Nephron (organoid): Measurements from ENCODE around the gene FAM78B.
A peak's percentile ranks its signal among the peaks of the same experiment; 100 is the strongest.

Source experiments
- H3K27ac Mint-ChIP-seq, 3 experiments: 2 replicates each; pipeline ENCODE4 v1.8.0; 2020; ENCODE audit warnings: mixed read lengths in 3 of 3, mild to moderate bottlenecking in 2 of 3, moderate library complexity in 1 of 3
- H3K27me3 Mint-ChIP-seq: 2 replicates; pipeline ENCODE4 v1.8.0; 2021; ENCODE audit warnings: low read depth, mild to moderate bottlenecking, moderate library complexity, mixed read lengths
- H3K36me3 Mint-ChIP-seq: 2 replicates; pipeline ENCODE4 v1.8.0; 2020; ENCODE audit warnings: low read depth, mixed read lengths
- H3K4me1 Mint-ChIP-seq: 2 replicates; pipeline ENCODE4 v1.8.0; 2020; ENCODE audit warnings: mixed read lengths
- H3K4me3 Mint-ChIP-seq, 3 experiments: 2 replicates each; pipeline ENCODE4 v1.8.0; 2020; ENCODE audit warnings: mild to moderate bottlenecking in 3 of 3, mixed read lengths in 3 of 3, moderate library complexity in 2 of 3
- H3K9me3 Mint-ChIP-seq: 2 replicates; pipeline ENCODE4 v1.8.0; 2020; ENCODE audit warnings: mixed read lengths
- TF ChIP-seq, protein P1 (sequence below), 3 experiments: fragments of 200-600 bp; sonication (generic); IDR thresholded peaks; one replicate each; pipeline ENCODE4 v1.5.0; 2021; ENCODE audit warnings: antibody characterized with exemption in 3 of 3; ENCODE audit not compliant: unreplicated experiment in 3 of 3

The FAM78B gene, protein sequence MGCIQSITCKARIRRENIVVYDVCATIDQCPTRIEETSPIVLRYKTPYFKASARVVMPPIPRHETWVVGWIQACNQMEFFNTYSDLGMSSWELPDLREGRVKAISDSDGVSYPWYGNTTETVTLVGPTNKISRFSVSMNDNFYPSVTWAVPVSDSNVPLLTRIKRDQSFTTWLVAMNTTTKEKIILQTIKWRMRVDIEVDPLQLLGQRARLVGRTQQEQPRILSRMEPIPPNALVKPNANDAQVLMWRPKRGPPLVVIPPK

DNA sequence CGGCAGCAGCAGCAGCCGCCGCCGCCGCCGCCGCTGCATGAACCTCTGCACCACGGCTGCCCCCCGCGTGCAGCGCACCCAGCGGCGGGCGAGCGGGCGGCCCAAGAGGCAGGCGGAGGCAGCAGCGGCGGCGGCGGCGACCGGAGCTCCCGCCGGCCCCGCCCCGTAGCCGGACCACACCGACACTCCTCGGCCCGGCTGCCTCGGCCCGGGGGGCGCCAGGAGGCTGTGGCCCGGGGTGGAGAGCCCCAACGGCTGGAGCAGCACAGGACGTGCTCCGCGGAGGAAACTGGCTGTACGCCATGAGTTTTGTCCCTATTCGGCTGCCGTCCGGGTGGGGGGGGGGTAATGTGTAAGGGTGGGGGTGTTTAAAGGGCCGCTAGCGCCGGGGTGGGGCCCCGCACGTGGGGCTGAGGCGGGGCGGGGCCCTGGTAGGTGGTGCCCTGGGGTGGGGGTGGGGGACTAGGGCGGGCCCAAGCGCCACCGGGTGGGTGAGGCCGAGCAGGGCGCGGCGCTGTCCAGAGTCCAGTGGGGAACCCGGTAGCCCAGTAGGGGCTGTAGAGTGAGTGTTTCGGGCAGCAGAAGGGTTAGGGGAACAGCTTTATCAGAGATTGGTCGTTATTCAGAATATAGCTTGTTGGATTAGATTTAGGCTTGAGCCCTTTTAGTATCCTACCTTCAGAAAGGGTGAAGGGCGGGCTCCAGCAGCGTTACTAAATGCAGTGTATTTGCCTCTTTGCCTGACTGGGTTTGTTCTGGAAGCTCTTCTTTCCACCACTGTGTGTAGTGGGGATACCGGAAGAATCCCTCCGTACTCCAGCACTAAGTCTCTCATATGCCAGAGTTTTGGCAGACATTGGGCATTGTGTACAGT, at the start of gene FAM78B:
FAM78B (minus strand) TSS at position 304 of the 874 bp plus-strand sequence. CDS start 753 bp downstream, outside the sequence.
- TF ChIP-seq, protein P1, sequence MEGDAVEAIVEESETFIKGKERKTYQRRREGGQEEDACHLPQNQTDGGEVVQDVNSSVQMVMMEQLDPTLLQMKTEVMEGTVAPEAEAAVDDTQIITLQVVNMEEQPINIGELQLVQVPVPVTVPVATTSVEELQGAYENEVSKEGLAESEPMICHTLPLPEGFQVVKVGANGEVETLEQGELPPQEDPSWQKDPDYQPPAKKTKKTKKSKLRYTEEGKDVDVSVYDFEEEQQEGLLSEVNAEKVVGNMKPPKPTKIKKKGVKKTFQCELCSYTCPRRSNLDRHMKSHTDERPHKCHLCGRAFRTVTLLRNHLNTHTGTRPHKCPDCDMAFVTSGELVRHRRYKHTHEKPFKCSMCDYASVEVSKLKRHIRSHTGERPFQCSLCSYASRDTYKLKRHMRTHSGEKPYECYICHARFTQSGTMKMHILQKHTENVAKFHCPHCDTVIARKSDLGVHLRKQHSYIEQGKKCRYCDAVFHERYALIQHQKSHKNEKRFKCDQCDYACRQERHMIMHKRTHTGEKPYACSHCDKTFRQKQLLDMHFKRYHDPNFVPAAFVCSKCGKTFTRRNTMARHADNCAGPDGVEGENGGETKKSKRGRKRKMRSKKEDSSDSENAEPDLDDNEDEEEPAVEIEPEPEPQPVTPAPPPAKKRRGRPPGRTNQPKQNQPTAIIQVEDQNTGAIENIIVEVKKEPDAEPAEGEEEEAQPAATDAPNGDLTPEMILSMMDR (IDR thresholded peaks at IDR 0.05; ENCODE audit: unreplicated experiment in 3 of 3): no peak
- no peaks in the 10 kb centered on the region for H3K9me3 Mint-ChIP-seq
- H3K27ac Mint-ChIP-seq: no peak within 1 kb of the TSS
- H3K36me3 Mint-ChIP-seq: no peaks in the 10 kb centered on the region
- H3K4me1 Mint-ChIP-seq: peaks cover 12% of the 10 kb centered on the region
- peaks cover 84% of the 10 kb centered on the region for H3K27me3 Mint-ChIP-seq
- H3K4me3 Mint-ChIP-seq: peak within 1 kb of the TSS; percentile 85 to 88 (median 88)

GRCh38 chr1:166202546-166202945, 35.7 kb upstream of the FAM78B start:
- H3K4me1 Mint-ChIP-seq: no peaks in the 10 kb centered on the region
- no peaks in the 10 kb centered on the region for H3K36me3 Mint-ChIP-seq
- TF ChIP-seq, protein P1 (IDR thresholded peaks at IDR 0.05; ENCODE audit: unreplicated experiment in 3 of 3): no peak

GRCh38 chr1:166200743-166201142, 33.9 kb upstream of the FAM78B start:
- TF ChIP-seq, protein P1 (IDR thresholded peaks at IDR 0.05; ENCODE audit: unreplicated experiment in 3 of 3): no peak
- Mint-ChIP-seq H3K36me3 (no peaks in the 10 kb centered on the region), H3K27me3 (peaks cover 4% of the 10 kb centered on the region), H3K4me3 (no peak overlapping the region), H3K4me1 (no peaks in the 10 kb centered on the region), H3K9me3 (no peaks in the 10 kb centered on the region), H3K27ac (no peak overlapping the region)

More at GRCh38 chr1:166202546-166202945, 35.7 kb upstream of the FAM78B start:
- Mint-ChIP-seq H3K27me3 (peaks cover 4% of the 10 kb centered on the region), H3K4me3 (no peak overlapping the region), H3K27ac (no peak overlapping the region), H3K9me3 (no peaks in the 10 kb centered on the region)

- TF ChIP-seq, protein P1 (IDR thresholded peaks at IDR 0.05; ENCODE audit: unreplicated experiment in 3 of 3): no peak
- Mint-ChIP-seq H3K4me3 (no peak overlapping the region), H3K4me1 (no peaks in the 10 kb centered on the region), H3K27ac (no peak overlapping the region), H3K9me3 (no peaks in the 10 kb centered on the region), H3K27me3 (peaks cover 4% of the 10 kb centered on the region), H3K36me3 (no peaks in the 10 kb centered on the region)
These were observed 30.8 kb upstream of the FAM78B start for GRCh38 chr1:166197597-166197996.

DNA sequence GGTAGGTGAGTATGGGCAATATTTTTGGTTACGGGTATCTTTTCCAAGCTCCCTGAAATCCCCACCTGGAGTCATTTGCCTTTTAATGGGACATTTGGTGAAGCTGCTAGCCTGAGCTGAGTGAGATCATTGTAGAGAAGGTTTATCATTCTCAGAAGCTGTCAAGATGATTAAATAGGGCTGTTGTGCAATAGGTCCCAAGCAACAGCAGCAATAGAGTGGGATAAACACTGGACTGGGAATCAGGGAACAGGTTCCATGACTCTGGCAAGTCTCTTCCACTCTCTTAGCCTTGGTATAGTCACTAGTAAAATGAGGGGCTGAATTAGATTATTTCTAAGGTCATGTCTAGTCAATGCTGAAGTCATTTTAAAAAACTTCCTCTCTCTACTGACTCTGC, 30.3 kb upstream of the FAM78B start:
- TF ChIP-seq, protein P1 (IDR thresholded peaks at IDR 0.05; ENCODE audit: unreplicated experiment in 3 of 3): no peak
- Mint-ChIP-seq H3K36me3 (no peaks in the 10 kb centered on the region), H3K4me3 (no peak overlapping the region), H3K27me3 (peaks cover 4% of the 10 kb centered on the region), H3K4me1 (no peaks in the 10 kb centered on the region), H3K9me3 (no peaks in the 10 kb centered on the region), H3K27ac (no peak overlapping the region)
